H1 (cell line): ENCODE data around the gene ADGRG1. TPM values are rescaled to one million over a fixed set of nuclear protein-coding genes. Genes with fewer than 3 reads are reported as not detected.

ENCODE experiments used
- CTCF ChIA-PET: fragments of 300-600 bp; sonication (Branson Sonifier 250); formaldehyde crosslinking; loops from one replicate; lab custom pipeline; 2021; ENCODE audit not compliant: partially characterized antibody; lab: Charles Lee
- POLR2A ChIA-PET: fragments of 300-600 bp; sonication (Branson Sonifier 250); formaldehyde crosslinking; loops from one replicate; lab custom pipeline; 2021; ENCODE audit warnings: inconsistent platforms; ENCODE audit not compliant: partially characterized antibody; lab: Charles Lee
- DNase-seq, 2 experiments: peaks; one replicate each; pipeline versions ENCODE4 v3.0.0 to v3.0.0-alpha.2; 2010 to 2022; ENCODE audit warnings: low spot score in 2 of 2, low read depth in 1 of 2, mixed read lengths in 1 of 2
- FAIRE-seq: peaks from 2 replicates; lab custom pipeline; 2011; peaks lifted over from hg19 to GRCh38; lab: Jason Lieb, UNC
- H2AFZ ChIP-seq: 2 replicates; pipeline ENCODE4 v1.8.1; 2012; ENCODE audit warnings: low read length, inconsistent platforms
- H2AK5ac ChIP-seq: 2 replicates; pipeline ENCODE4 v1.6.1; 2013; ENCODE audit warnings: low read depth, low read length
- H2BK120ac ChIP-seq: replicated peaks from 2 replicates; pipeline ENCODE3; 2013; ENCODE audit warnings: low read depth, low read length, inconsistent platforms
- H2BK12ac ChIP-seq: 2 replicates; pipeline ENCODE4 v1.6.1; 2013; ENCODE audit warnings: low read depth, low read length
- H2BK15ac ChIP-seq: 2 replicates; pipeline ENCODE4 v1.6.1; 2013; ENCODE audit warnings: low read length
- H2BK20ac ChIP-seq: 2 replicates; pipeline ENCODE4 v1.6.1; 2013; ENCODE audit warnings: low read length
- H2BK5ac ChIP-seq: 2 replicates; pipeline ENCODE4 v1.6.1; 2013; ENCODE audit warnings: low read depth, low read length
- H3K14ac ChIP-seq: 2 replicates; pipeline ENCODE4 v1.6.1; 2013; ENCODE audit warnings: inconsistent platforms; ENCODE audit not compliant: insufficient read length
- H3K18ac ChIP-seq: 2 replicates; pipeline ENCODE4 v1.6.1; 2013; ENCODE audit warnings: low read length; ENCODE audit errors: extremely low read depth
- H3K23ac ChIP-seq: 2 replicates; pipeline ENCODE4 v1.6.1; 2013; ENCODE audit warnings: inconsistent platforms; ENCODE audit not compliant: insufficient read length
- H3K23me2 ChIP-seq: 2 replicates; pipeline ENCODE4 v1.6.1; 2013; ENCODE audit warnings: low read depth, low read length
- H3K27ac ChIP-seq: 2 replicates; pipeline ENCODE4 v1.6.1; 2011; ENCODE audit warnings: low read depth, low read length, inconsistent platforms
- H3K27me3 ChIP-seq, 4 experiments: replicated peaks in 1 of 4; 1 replicate in 1 of 4; 2 replicates in 3 of 4; pipeline versions ENCODE4 v1.6.1 to v1.8.1; 2011 to 2013; ENCODE audit warnings: low read length in 3 of 4, mild to moderate bottlenecking in 3 of 4, inconsistent platforms in 2 of 4, mixed read lengths in 2 of 4, moderate library complexity in 1 of 4; ENCODE audit not compliant: control insufficient read depth in 3 of 4, insufficient read depth in 3 of 4; ENCODE audit errors: extremely low read depth in 1 of 4
- H3K36me3 ChIP-seq, 4 experiments: 2 replicates each; pipeline versions ENCODE4 v1.6.1 to v1.8.1; 2011 to 2013; ENCODE audit warnings: mild to moderate bottlenecking in 4 of 4, low read length in 3 of 4, moderate library complexity in 2 of 4, control low read depth in 1 of 4, inconsistent platforms in 1 of 4; ENCODE audit not compliant: insufficient read depth in 4 of 4, control insufficient read depth in 2 of 4
- H3K4ac ChIP-seq: replicated peaks from 2 replicates; pipeline ENCODE3; 2013; ENCODE audit warnings: low read length, low read depth, mixed read lengths, inconsistent platforms; ENCODE audit not compliant: insufficient read length
- H3K4me1 ChIP-seq, 4 experiments: replicated peaks in 1 of 4; 1 replicate in 1 of 4; 2 replicates in 3 of 4; pipeline versions ENCODE4 v1.6.1 to v1.8.1; 2011 to 2013; ENCODE audit warnings: low read length in 3 of 4, inconsistent platforms in 2 of 4, mixed read lengths in 1 of 4; ENCODE audit not compliant: insufficient read depth in 4 of 4, control insufficient read depth in 3 of 4
- H3K4me2 ChIP-seq, 2 experiments: 2 replicates each; pipeline versions ENCODE4 v1.6.1 to v1.8.1; 2011 to 2013; ENCODE audit warnings: low read depth in 2 of 2, low read length in 2 of 2, control low read depth in 1 of 2, inconsistent platforms in 1 of 2, mild to moderate bottlenecking in 1 of 2; ENCODE audit not compliant: insufficient read depth in 1 of 2
- H3K4me3 ChIP-seq, 4 experiments: fragments of 200-600, 300-600 bp in 1 of 4; sonication (generic), shearing (Covaris generic), sonication (Bioruptor Twin) in 1 of 4; 2 replicates each; pipeline versions ENCODE4 v1.5.1 to v1.8.1; 2011 to 2016; ENCODE audit warnings: low read length in 4 of 4, low read depth in 3 of 4, control low read depth in 2 of 4, inconsistent platforms in 2 of 4, mild to moderate bottlenecking in 2 of 4, mixed read lengths in 1 of 4, moderate library complexity in 1 of 4; ENCODE audit not compliant: insufficient read depth in 2 of 4; ENCODE audit errors: extremely low read depth in 1 of 4
- H3K56ac ChIP-seq: replicated peaks from 2 replicates; pipeline ENCODE3; 2013; ENCODE audit warnings: low read depth, mild to moderate bottlenecking, mixed read lengths, low read length, inconsistent platforms; ENCODE audit not compliant: insufficient read length
- H3K79me1 ChIP-seq: 2 replicates; pipeline ENCODE4 v1.6.1; 2013; ENCODE audit warnings: low read depth, low read length, control low read depth
- H3K79me2 ChIP-seq, 2 experiments: 2 replicates each; pipeline versions ENCODE4 v1.6.1 to v1.8.1; 2012 to 2013; ENCODE audit warnings: low read length in 2 of 2, mild to moderate bottlenecking in 2 of 2, inconsistent platforms in 1 of 2; ENCODE audit not compliant: insufficient read depth in 2 of 2, control insufficient read depth in 1 of 2
- H3K9ac ChIP-seq, 4 experiments: replicated peaks in 1 of 4; 1 replicate in 1 of 4; 2 replicates in 3 of 4; pipeline versions ENCODE4 v1.6.1 to v1.8.1; 2011 to 2013; ENCODE audit warnings: low read depth in 3 of 4, low read length in 3 of 4, control low read depth in 2 of 4, mild to moderate bottlenecking in 2 of 4, moderate library complexity in 2 of 4, inconsistent platforms in 1 of 4; ENCODE audit errors: extremely low read depth in 1 of 4
- H3K9me3 ChIP-seq, 2 experiments: 2 replicates each; pipeline versions ENCODE4 v1.6.1 to v1.8.1; 2012 to 2013; ENCODE audit warnings: mild to moderate bottlenecking in 2 of 2, moderate library complexity in 2 of 2, control low read depth in 1 of 2, inconsistent platforms in 1 of 2, low read depth in 1 of 2, low read length in 1 of 2, mixed read lengths in 1 of 2; ENCODE audit not compliant: insufficient read depth in 2 of 2
- H4K20me1 ChIP-seq, 2 experiments: replicated peaks in 1 of 2; 2 replicates each; pipeline versions ENCODE3 to v1.8.1; 2011 to 2013; ENCODE audit warnings: inconsistent platforms in 2 of 2, low read length in 2 of 2, mild to moderate bottlenecking in 1 of 2; ENCODE audit not compliant: insufficient read depth in 2 of 2, control insufficient read depth in 1 of 2
- H4K5ac ChIP-seq: 2 replicates; pipeline ENCODE4 v1.6.1; 2013; ENCODE audit warnings: low read length, low read depth, mixed read lengths, inconsistent platforms; ENCODE audit not compliant: insufficient read length
- H4K8ac ChIP-seq: 2 replicates; pipeline ENCODE4 v1.8.0; 2013; ENCODE audit warnings: mild to moderate bottlenecking, moderate library complexity, low read length, inconsistent platforms; ENCODE audit not compliant: insufficient read depth; ENCODE audit errors: extremely low read depth
- H4K91ac ChIP-seq: replicated peaks from 2 replicates; pipeline ENCODE3; 2013; ENCODE audit warnings: low read length, mixed read lengths, inconsistent platforms; ENCODE audit not compliant: insufficient read length
- BCL11A ChIP-seq, 2 experiments: IDR thresholded peaks; one replicate each; pipeline ENCODE4 v1.6.1; 2011; ENCODE audit warnings: low read depth in 2 of 2, low read length in 2 of 2, mild to moderate bottlenecking in 2 of 2
- CHD1 ChIP-seq: IDR thresholded peaks from 2 replicates; pipeline ENCODE4 v1.6.1; 2012; ENCODE audit warnings: low read depth, low read length, improper control_type of control experiment
- EGR1 ChIP-seq: IDR thresholded peaks from 2 replicates; pipeline ENCODE4 v1.6.1; 2011; ENCODE audit warnings: low read depth, low read length, borderline replicate concordance
- GABPA ChIP-seq: IDR thresholded peaks from 2 replicates; pipeline ENCODE4 v1.6.1; 2011; ENCODE audit warnings: mild to moderate bottlenecking, low read length, moderate library complexity, borderline replicate concordance; ENCODE audit not compliant: insufficient read depth
- JUN ChIP-seq: IDR thresholded peaks from 2 replicates; pipeline ENCODE4 v1.6.1; 2011; ENCODE audit warnings: low read depth, mild to moderate bottlenecking, improper control_type of control experiment, low read length
- NANOG ChIP-seq: IDR thresholded peaks from 2 replicates; pipeline ENCODE4 v1.6.1; 2011; ENCODE audit warnings: low read length, low read depth, mild to moderate bottlenecking, inconsistent platforms; ENCODE audit not compliant: insufficient read depth, poor library complexity, severe bottlenecking
- RFX5 ChIP-seq: IDR thresholded peaks from 2 replicates; pipeline ENCODE4 v1.6.1; 2011; ENCODE audit warnings: low read depth, low read length, improper control_type of control experiment, borderline replicate concordance
- RXRA ChIP-seq: IDR thresholded peaks from 2 replicates; pipeline ENCODE4 v1.6.1; 2011; ENCODE audit warnings: low read depth, mild to moderate bottlenecking, low read length, moderate library complexity; ENCODE audit not compliant: insufficient read depth
- SP1 ChIP-seq: IDR thresholded peaks from 2 replicates; pipeline ENCODE4 v1.6.1; 2011; ENCODE audit warnings: low read depth, low read length
- SP4 ChIP-seq: IDR thresholded peaks from 2 replicates; pipeline ENCODE4 v1.6.1; 2012; ENCODE audit warnings: low read length, inconsistent platforms
- TBP ChIP-seq: IDR thresholded peaks from 2 replicates; pipeline ENCODE4 v1.6.1; 2011; ENCODE audit warnings: low read depth, low read length, improper control_type of control experiment
- TCF12 ChIP-seq: IDR thresholded peaks from 2 replicates; pipeline ENCODE4 v1.6.1; 2011; ENCODE audit warnings: low read depth, mild to moderate bottlenecking, low read length
- ZNF274 ChIP-seq: IDR thresholded peaks from 2 replicates; pipeline ENCODE4 v1.7.0; 2012; ENCODE audit warnings: low read length, borderline replicate concordance; ENCODE audit errors: extremely low read depth
- WGBS, 2 experiments: shearing (Covaris generic) in 1 of 2; methylation state at CpG; one replicate each; pipeline versions ENCODE4 v1.1.6 to v1.1.7; 2013 to 2015; ENCODE audit warnings: low lambda C conversion rate in 2 of 2, mixed read lengths in 2 of 2, inconsistent platforms in 1 of 2, low coverage in 1 of 2, missing lambda C conversion rate in 1 of 2; ENCODE audit not compliant: insufficient replicate concordance in 2 of 2, insufficient coverage in 1 of 2, insufficient read length in 1 of 2; ENCODE audit errors: extremely low coverage in 1 of 2, missing lambda C conversion rate in 1 of 2; 5-methylcytosine and 5-hydroxymethylcytosine counted together
- polyA plus RNA-seq, 7 experiments: library from polyadenylated mRNA; depleted of rRNA in 3 of 7; stranded (reverse) in 5 of 7; unstranded in 2 of 7; fragments of >200 nt in 5 of 7; fragments of 200-250 nt in 2 of 7; gene quantifications; 1 replicate in 5 of 7; 2 replicates in 1 of 7; 4 replicates in 1 of 7; pipeline versions ENCODE4 v1.2.1 to v1.2.3, GENCODE V29; 2011 to 2013; ENCODE audit warnings: missing spikeins in 2 of 7, mixed read lengths in 2 of 7
- total RNA-seq: library from RNA; stranded (reverse); fragmentation: NEBNext Ultra II Directional; extraction: Animal tissue kit (Norgen Biotek cat#: 25700); gene quantifications from 2 replicates; pipeline ENCODE4 v1.2.1, GENCODE V29; 2021

The ADGRG1 gene
- total and polyA plus RNA-seq, 2 of the 8 experiments (the other 6 are each of a cell fraction or from before 2014, with no cell fraction given): 1.3 to 2.6 TPM

GRCh38 chr16:57630407-57630797 lies 2.0 kb downstream of the ADGRG1 start:
- ChIA-PET POLR2A (interaction anchor here (0.7 to 2.1 kb wide), 3 partner anchors 10 to 15 kb away, joined by 3 to 6 read pairs (median 3); no protein-coding TSS in a partner anchor), CTCF (interaction anchor here (0.6 to 5.6 kb wide), 11 partner anchors 8 to 291 kb away, joined by 3 to 69 read pairs (median 4); no protein-coding TSS in a partner anchor)
- H3K36me3 ChIP-seq: no peaks in the 10 kb centered on the region
- H2AFZ ChIP-seq: no peak overlapping the region
- no peak overlapping the region for H3K27ac ChIP-seq
- H2BK15ac ChIP-seq: 0 out of 2 replicates have a peak overlapping the region, but pooled peaks have one; percentile 81
- H3K4me1 ChIP-seq: peaks cover 0 to 21% (median 12%) of the 10 kb centered on the region in 4 experiments; a peak in 5 of 7 replicates
- no peak overlapping the region for H3K23ac ChIP-seq
- H3K9me3 ChIP-seq: no peaks in the 10 kb centered on the region
- no peak overlapping the region for H3K4me2 ChIP-seq
- H3K79me2 ChIP-seq: no peaks in the 10 kb centered on the region
- 86% methylated on average over 10 of the region's 10 CpGs; no CpG with 5 or more reads in 1 of the 2 experiments for WGBS, 2 experiments
- peak overlapping the region; percentile 39; the same call in 1 of the 2 replicates for H2AK5ac ChIP-seq
- FAIRE-seq: no peak
- peaks cover 0 to 4% of the 10 kb centered on the region in 2 experiments for H4K20me1 ChIP-seq
- peaks cover 4% of the 10 kb centered on the region; the same call in 1 of the 2 replicates for H3K23me2 ChIP-seq
- no peak for DNase-seq
- H4K91ac ChIP-seq: no peak overlapping the region
- no peak overlapping the region for H3K14ac ChIP-seq
- no peaks in the 10 kb centered on the region for H3K79me1 ChIP-seq
- no peak overlapping the region for H3K4ac ChIP-seq
- H2BK20ac ChIP-seq: no peak overlapping the region
- H4K8ac ChIP-seq: no peak overlapping the region; the same call in 1 of the 2 replicates
- H3K56ac ChIP-seq: no peak overlapping the region
- no peak overlapping the region for H2BK120ac ChIP-seq
- no peak overlapping the region for H3K4me3 ChIP-seq
- H3K27me3 ChIP-seq: peaks cover 0 to 2% (median 0%) of the 10 kb centered on the region in 4 experiments; a peak in 3 of 7 replicates
- H3K9ac ChIP-seq: no peak overlapping the region
- H2BK5ac ChIP-seq: no peak overlapping the region
- H2BK12ac ChIP-seq: 0 out of 2 replicates have a peak overlapping the region, but pooled peaks have one; percentile 50
- no peak overlapping the region for H3K18ac ChIP-seq
- no peak overlapping the region for H4K5ac ChIP-seq
- TF ChIP-seq TCF12 (no peak), TBP (no peak), ZNF274 (no peak), GABPA (no peak), RFX5 (no peak), JUN (no peak), RXRA (no peak), EGR1 (no peak), CHD1 (no peak), NANOG (no peak), SP1 (no peak), SP4 (no peak), BCL11A (IDR thresholded peaks at IDR 0.05; ENCODE audit: low read depth in 2 of 2, low read length in 2 of 2) (no peak)
